Stimulated activated CD4-positive, alpha-beta T cell treated with anti-CD3 and anti-CD28 coated beads, Interleukin-2, amount 100 ng/mL, for 24 hours (primary cell): ENCODE measurements around the gene DDX1.
"Not testable (repeated sequence)": the region's sequence is repeated elsewhere in the genome, so short reads cannot be mapped to it uniquely, and the experiment has no call there.

Experiments used
- DNase-seq, 2 donors: peaks; one replicate each; pipeline ENCODE4 v3.0.0-alpha.2; 2020

Gene DDX1

GRCh38 chr2:15679386-15679924 lies 87.8 kb downstream of the DDX1 start:
- DNase-seq: no peak

- DNase-seq: not testable (repeated sequence)
Observed at GRCh38 chr2:15680132-15680531, 88.5 kb downstream of the DDX1 start.
